PC-9 (cell line): Measurements from ENCODE around the gene NDUFB5. TPM values are rescaled to one million over a fixed set of nuclear protein-coding genes. Genes with fewer than 3 reads are reported as not detected.

Experiments used
- BruUV-seq: library from RNA; stranded (reverse); fragments of 400-500 nt; replicated peaks from 2 replicates; lab custom pipeline; 2021; lab: Mats Ljungman, UMichigan
- CTCF ChIA-PET: fragments of 300-600 bp; sonication (Branson Sonifier 250); formaldehyde crosslinking; loops from one replicate; lab custom pipeline; 2022; ENCODE audit warnings: antibody characterized with exemption; lab: Charles Lee
- POLR2A ChIA-PET: fragments of 300-600 bp; sonication (Branson Sonifier 250); formaldehyde crosslinking; loops from one replicate; lab custom pipeline; 2022; ENCODE audit warnings: antibody characterized with exemption; ENCODE audit not compliant: unreplicated experiment; lab: Charles Lee
- DNase-seq, 2 experiments: peaks; one replicate each; pipeline versions ENCODE4 v3.0.0 to v3.0.0-alpha.2; 2015 to 2022; ENCODE audit warnings: mixed read lengths in 1 of 2
- H2AFZ ChIP-seq: fragments of 200-600 bp; sonication (generic); 2 replicates; pipeline ENCODE4 v1.8.1; 2017; ENCODE audit warnings: antibody characterized with exemption
- H3F3A ChIP-seq: fragments of 200-600 bp; sonication (generic); 2 replicates; pipeline ENCODE4 v1.8.1; 2017; ENCODE audit warnings: antibody characterized with exemption, mild to moderate bottlenecking, low read depth; ENCODE audit not compliant: insufficient read depth
- H3K27ac ChIP-seq: fragments of 200-600 bp; sonication (generic); 2 replicates; pipeline ENCODE4 v1.6.1; 2016; ENCODE audit warnings: mixed run types
- H3K27me3 ChIP-seq: fragments of 200-600 bp; sonication (generic); 2 replicates; pipeline ENCODE4 v1.6.1; 2016; ENCODE audit warnings: low read depth, mixed run types; ENCODE audit not compliant: insufficient read depth
- H3K36me3 ChIP-seq: fragments of 200-600 bp; sonication (generic); 2 replicates; pipeline ENCODE4 v1.6.1; 2016; ENCODE audit warnings: low read depth, mixed run types
- H3K4me1 ChIP-seq: fragments of 200-600 bp; sonication (generic); replicated peaks from 2 replicates; pipeline ENCODE4 v1.6.1; 2016; ENCODE audit warnings: mixed run types; ENCODE audit not compliant: insufficient read depth
- H3K4me2 ChIP-seq: fragments of 200-600 bp; sonication (generic); 2 replicates; pipeline ENCODE4 v1.6.1; 2017; ENCODE audit warnings: mixed run types
- H3K4me3 ChIP-seq: fragments of 200-600 bp; sonication (generic); 2 replicates; pipeline ENCODE4 v1.6.1; 2016; ENCODE audit warnings: mixed run types
- H3K79me2 ChIP-seq: fragments of 200-600 bp; sonication (generic); 2 replicates; pipeline ENCODE4 v1.6.1; 2017; ENCODE audit warnings: low read depth, mixed run types
- H3K9me2 ChIP-seq: fragments of 200-600 bp; sonication (generic); 2 replicates; pipeline ENCODE4 v1.8.1; 2017; ENCODE audit warnings: mild to moderate bottlenecking; ENCODE audit not compliant: insufficient read depth
- H3K9me3 ChIP-seq: fragments of 200-600 bp; sonication (generic); 2 replicates; pipeline ENCODE4 v1.8.1; 2016; ENCODE audit warnings: low read depth; ENCODE audit not compliant: insufficient read depth
- H4K20me1 ChIP-seq: fragments of 200-600 bp; sonication (generic); 2 replicates; pipeline ENCODE4 v1.8.1; 2017; ENCODE audit not compliant: insufficient read depth
- CTCF ChIP-seq: fragments of 200-600 bp; sonication (generic); conservative IDR thresholded peaks from 2 replicates; pipeline ENCODE4 v1.6.1; 2017; ENCODE audit warnings: mixed run types, antibody characterized with exemption, mild to moderate bottlenecking, moderate library complexity
- EZH2 ChIP-seq: fragments of 200-600 bp; sonication (generic); IDR thresholded peaks from 2 replicates; pipeline ENCODE4 v1.8.0; 2017; ENCODE audit warnings: antibody characterized with exemption, low read depth
- intact Hi-C: fragments of 100-400 bp; cut with micrococcal nuclease; formaldehyde crosslinking; loops from one replicate; pipeline ENCODE4 v1.10.0; 2022; ENCODE audit not compliant: unreplicated experiment
- total RNA-seq: library from RNA; stranded (reverse); gene quantifications from 2 replicates; pipeline ENCODE4 v1.2.3, GENCODE V29; 2021

Gene NDUFB5
- total RNA-seq, 1 experiment from 2014 or later = 121 TPM

GRCh38 chr3:179660872-179661271 is 56.3 kb downstream of the NDUFB5 start:
- no peaks in the 10 kb centered on the region for H3K9me2 ChIP-seq
- no peak overlapping the region for H3K4me2 ChIP-seq
- BruUV-seq = no TSS peak
- H3K27me3 ChIP-seq = no peaks in the 10 kb centered on the region
- no peak overlapping the region for H3K27ac ChIP-seq
- H3K9me3 ChIP-seq = no peaks in the 10 kb centered on the region
- CTCF ChIA-PET = interaction anchor here (1.1 kb wide), 1 partner anchor 11 kb away, joined by 9 read pairs; no protein-coding TSS in a partner anchor
- no peaks in the 10 kb centered on the region for H4K20me1 ChIP-seq
- no peaks in the 10 kb centered on the region for H3K36me3 ChIP-seq
- H3F3A ChIP-seq = no peaks in the 10 kb centered on the region; the same call in 1 of the 2 replicates
- intact Hi-C loops = no loop called here
- H3K4me1 ChIP-seq = no peaks in the 10 kb centered on the region
- POLR2A ChIA-PET = no interaction called here
- TF ChIP-seq EZH2 (no peak), CTCF (no peak)
- no peak overlapping the region for H2AFZ ChIP-seq
- peaks cover 93% of the 10 kb centered on the region for H3K79me2 ChIP-seq
- H3K4me3 ChIP-seq = no peak overlapping the region
- DNase-seq = no peak

- H3K27ac ChIP-seq = no peak overlapping the region
- H2AFZ ChIP-seq = no peak overlapping the region
- intact Hi-C loops = no loop called here
- POLR2A ChIA-PET = no interaction called here
- no peak for DNase-seq
- H3K36me3 ChIP-seq = no peaks in the 10 kb centered on the region
- H3F3A ChIP-seq = no peaks in the 10 kb centered on the region; the same call in 1 of the 2 replicates
- CTCF ChIA-PET = interaction anchor here (1.1 kb wide), 1 partner anchor 12 kb away, joined by 9 read pairs; no protein-coding TSS in a partner anchor
- no peak for TF ChIP-seq EZH2
- no peak for TF ChIP-seq CTCF
- H3K4me3 ChIP-seq = no peak overlapping the region
- no peak overlapping the region for H3K4me2 ChIP-seq
- H3K9me2 ChIP-seq = no peaks in the 10 kb centered on the region
- H3K79me2 ChIP-seq = peaks cover 92% of the 10 kb centered on the region
- no TSS peak for BruUV-seq
- H3K27me3 ChIP-seq = no peaks in the 10 kb centered on the region
- H3K9me3 ChIP-seq = no peaks in the 10 kb centered on the region
- no peaks in the 10 kb centered on the region for H3K4me1 ChIP-seq
- H4K20me1 ChIP-seq = no peaks in the 10 kb centered on the region
Measured at GRCh38 chr3:179661777-179662176, 57.2 kb downstream of the NDUFB5 start.

GRCh38 chr3:179663093-179663492 is 58.5 kb downstream of the NDUFB5 start:
- H3K4me3 ChIP-seq = no peak overlapping the region
- no peak overlapping the region for H2AFZ ChIP-seq
- no peaks in the 10 kb centered on the region for H3K9me3 ChIP-seq
- intact Hi-C loops = no loop called here
- no peaks in the 10 kb centered on the region for H3K27me3 ChIP-seq
- peaks cover 91% of the 10 kb centered on the region for H3K79me2 ChIP-seq
- no peak overlapping the region for H3K4me2 ChIP-seq
- ChIA-PET CTCF (no interaction called here), POLR2A (no interaction called here)
- BruUV-seq = no TSS peak
- no peaks in the 10 kb centered on the region for H3K36me3 ChIP-seq
- no peaks in the 10 kb centered on the region for H3K9me2 ChIP-seq
- no peak for DNase-seq
- no peaks in the 10 kb centered on the region for H3K4me1 ChIP-seq
- H3K27ac ChIP-seq = no peak overlapping the region
- no peak for TF ChIP-seq EZH2
- TF ChIP-seq CTCF = no peak
- no peaks in the 10 kb centered on the region for H4K20me1 ChIP-seq
- no peaks in the 10 kb centered on the region; the same call in 1 of the 2 replicates for H3F3A ChIP-seq
